Body of pancreas (tissue), 4 donors: ENCODE data around the gene ITGA8. TPM values are rescaled to one million over a fixed set of nuclear protein-coding genes. Genes with fewer than 3 reads are reported as not detected.

ENCODE experiments used
- ATAC-seq: fragments of 150-250 bp; one replicate; pipeline ENCODE4 v1.9.1; 2016
- DNase-seq, 4 donors: peaks; one replicate each; pipeline ENCODE4 v3.0.0-alpha.2; 2019
- H3K27ac ChIP-seq, 4 donors: fragments of 200-600 bp; sonication (generic); 1 replicate in 3 of 4; 2 replicates in 1 of 4; pipeline versions ENCODE4 v1.5.1 to v1.6.1; 2016 to 2019; ENCODE audit warnings: mild to moderate bottlenecking in 1 of 4, mixed read lengths in 1 of 4, moderate library complexity in 1 of 4
- H3K27me3 ChIP-seq, 2 donors: fragments of 200-600 bp; sonication (generic); one replicate each; pipeline ENCODE4 v1.6.0; 2016; ENCODE audit warnings: mild to moderate bottlenecking in 1 of 2
- H3K36me3 ChIP-seq, 2 donors: fragments of 200-600 bp; sonication (generic); replicated peaks in 1 of 2; 2 replicates each; pipeline ENCODE4 v1.5.1; 2016; ENCODE audit warnings: low read depth in 2 of 2; ENCODE audit not compliant: insufficient read depth in 1 of 2
- H3K4me1 ChIP-seq: fragments of 200-600 bp; sonication (generic); one replicate; pipeline ENCODE4 v1.6.0; 2016
- H3K4me3 ChIP-seq, 2 donors: fragments of 200-600 bp; sonication (generic); 1 replicate in 1 of 2; 2 replicates in 1 of 2; pipeline ENCODE4 v1.5.1; 2016 to 2019
- H3K9me3 ChIP-seq, 3 donors: fragments of 200-600 bp; sonication (generic); 1 replicate in 2 of 3; 2 replicates in 1 of 3; pipeline ENCODE4 v1.5.1; 2016
- CTCF ChIP-seq, 7 experiments: fragments of 450-650 bp in 4 of 7; fragments of 200-600 bp in 3 of 7; sonication (generic) in 3 of 7; IDR thresholded peaks; one replicate each; pipeline ENCODE4 v1.5.1; 2016 to 2019; ENCODE audit warnings: antibody characterized with exemption in 7 of 7
- POLR2A ChIP-seq, 3 donors: fragments of 450-650 bp; IDR thresholded peaks; one replicate each; pipeline ENCODE4 v1.6.1; 2016; ENCODE audit warnings: antibody characterized with exemption in 3 of 3, mild to moderate bottlenecking in 2 of 3
- WGBS, 2 donors: methylation state at CpG; one replicate each; pipeline ENCODE4 v1.1.5; 2017; 5-methylcytosine and 5-hydroxymethylcytosine counted together
- intact Hi-C: fragments of 100-400 bp; cut with DNase I; formaldehyde crosslinking; loops from one replicate; pipeline ENCODE4 v1.15.1; 2023
- total RNA-seq, 2 donors: library from RNA; depleted of rRNA; stranded (reverse); fragments of >200 nt; gene quantifications; one replicate each; pipeline ENCODE4 v1.1.0, GENCODE V29; 2016

Gene ITGA8
- total RNA-seq, 2 donors from 2014 or later = 0.66 to 0.78 TPM

GRCh38 chr10:15715619-15716227 lies 4.0 kb downstream of the ITGA8 start:
- Histone ChIP-seq H3K27ac (no peak overlapping the region), H3K4me1 (no peaks in the 10 kb centered on the region), H3K4me3 (no peak overlapping the region), H3K27me3 (no peaks in the 10 kb centered on the region), H3K36me3 (no peaks in the 10 kb centered on the region), H3K9me3 (no peaks in the 10 kb centered on the region)
- DNase-seq (no peak), ATAC-seq (no peak)
- WGBS, 2 donors = 30 to 47% methylated on average over 5 of the region's 5 CpGs
- intact Hi-C loops = no loop called here
- TF ChIP-seq CTCF (IDR thresholded peaks at IDR 0.05) = peak in 3 of 7 experiments; percentile 18 to 33 (median 24)
- no peak for TF ChIP-seq POLR2A (IDR thresholded peaks at IDR 0.05)

- H3K9me3 ChIP-seq = no peaks in the 10 kb centered on the region
- H3K4me1 ChIP-seq = no peaks in the 10 kb centered on the region
- intact Hi-C loops = no loop called here
- 67 to 70% methylated on average over 5 of the region's 5 CpGs for WGBS, 2 donors
- H3K36me3 ChIP-seq = no peaks in the 10 kb centered on the region
- DNase-seq (no peak), ATAC-seq (no peak)
- TF ChIP-seq POLR2A (IDR thresholded peaks at IDR 0.05) (no peak), CTCF (IDR thresholded peaks at IDR 0.05) (no peak)
- no peak overlapping the region for H3K27ac ChIP-seq
- no peak overlapping the region for H3K4me3 ChIP-seq
- H3K27me3 ChIP-seq = no peaks in the 10 kb centered on the region
Measured at GRCh38 chr10:15714847-15715246, 4.9 kb downstream of the ITGA8 start.

GRCh38 chr10:15712883-15713282 lies 6.8 kb downstream of the ITGA8 start:
- WGBS, 2 donors = 61 to 65% methylated on average over 2 of the region's 2 CpGs
- no peaks in the 10 kb centered on the region for H3K4me1 ChIP-seq
- H3K36me3 ChIP-seq = no peaks in the 10 kb centered on the region
- DNase-seq (no peak), ATAC-seq (no peak)
- TF ChIP-seq CTCF (IDR thresholded peaks at IDR 0.05) (no peak), POLR2A (IDR thresholded peaks at IDR 0.05) (no peak)
- H3K9me3 ChIP-seq = no peaks in the 10 kb centered on the region
- H3K4me3 ChIP-seq = no peak overlapping the region
- H3K27me3 ChIP-seq = no peaks in the 10 kb centered on the region
- H3K27ac ChIP-seq = no peak overlapping the region
- intact Hi-C loops = no loop called here

GRCh38 chr10:15710455-15710854 lies 9.3 kb downstream of the ITGA8 start:
- intact Hi-C loops = no loop called here
- ATAC-seq = no peak

More at GRCh38 chr10:15710455-15710854, 9.3 kb downstream of the ITGA8 start:
- H3K9me3 ChIP-seq = no peaks in the 10 kb centered on the region
- no peak for TF ChIP-seq POLR2A (IDR thresholded peaks at IDR 0.05)
- TF ChIP-seq CTCF (IDR thresholded peaks at IDR 0.05) = no peak
- H3K27ac ChIP-seq = no peak overlapping the region
- WGBS, 2 donors = 67% methylated on average over 5 of the region's 5 CpGs
- no peak overlapping the region for H3K4me3 ChIP-seq
- no peaks in the 10 kb centered on the region for H3K4me1 ChIP-seq
- H3K27me3 ChIP-seq = no peaks in the 10 kb centered on the region
- H3K36me3 ChIP-seq = no peaks in the 10 kb centered on the region
- no peak for DNase-seq
